Upper lobe of right lung (tissue), 1 donor: Measurements from ENCODE around the gene RFX2. TPM values are rescaled to one million over a fixed set of nuclear protein-coding genes. Genes with fewer than 3 reads are reported as not detected.

Experiments used
- ATAC-seq: fragments of 200-7000 bp; cut with Tn5 transposase; one replicate; pipeline ENCODE4 v1.9.1; 2020; ENCODE audit warnings: mild to moderate bottlenecking, moderate library complexity
- DNase-seq: peaks from one replicate; pipeline ENCODE4 v3.0.0-alpha.2; 2020
- H3K27ac ChIP-seq: fragments of 200-600 bp; one replicate; pipeline ENCODE4 v1.8.0; 2022
- H3K27me3 ChIP-seq: fragments of 200-600 bp; one replicate; pipeline ENCODE4 v1.8.0; 2022; ENCODE audit warnings: mild to moderate bottlenecking
- H3K36me3 ChIP-seq: fragments of 200-600 bp; one replicate; pipeline ENCODE4 v1.8.0; 2022
- H3K4me1 ChIP-seq: fragments of 200-600 bp; one replicate; pipeline ENCODE4 v1.8.0; 2022
- H3K4me3 ChIP-seq: fragments of 200-600 bp; one replicate; pipeline ENCODE4 v1.8.0; 2022; ENCODE audit warnings: mild to moderate bottlenecking
- H3K9me3 ChIP-seq: fragments of 200-600 bp; one replicate; pipeline ENCODE4 v1.8.0; 2022
- intact Hi-C: fragments of 100-400 bp; cut with DNase I; formaldehyde crosslinking; loops from one replicate; pipeline ENCODE4 v1.11.0; 2022
- total RNA-seq: library from RNA; stranded (reverse); fragmentation: NEBNext Ultra II Directional; extraction: Animal tissue kit (Norgen Biotek cat#: 25700); gene quantifications from one replicate; pipeline ENCODE4 v1.2.1, GENCODE V29; 2021
- TF ChIP-seq, protein P1 (sequence below): fragments of 200-600 bp; IDR thresholded peaks from one replicate; pipeline ENCODE4 v1.8.0; 2022; ENCODE audit warnings: antibody characterized with exemption
- donor health status: DM: no; HTN: yes; CAD: no; lungs with severe emphysema.

The RFX2 gene
- total RNA-seq, 1 donor from 2014 or later = 11.7 TPM

DNA sequence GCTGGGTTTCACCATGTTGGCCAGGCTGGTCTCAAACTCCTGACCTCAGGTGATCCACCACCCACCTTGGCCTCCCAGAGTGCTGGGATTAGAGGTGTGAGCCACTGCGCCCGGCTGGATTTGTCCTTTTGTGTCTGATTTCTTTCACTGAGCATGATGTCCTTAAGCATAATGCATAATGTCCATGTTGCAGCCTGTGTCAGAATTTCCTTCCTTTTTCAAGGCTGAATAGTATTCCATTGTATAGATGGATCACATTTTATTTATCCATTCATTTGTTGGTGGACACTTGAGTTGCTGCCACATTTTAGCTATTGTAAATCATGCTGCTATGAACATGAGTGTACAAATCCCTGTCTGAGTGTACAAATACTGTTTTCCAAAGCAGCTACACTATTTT lies 25.5 kb downstream of the RFX2 start:
- ATAC-seq = no peak
- intact Hi-C loops = no loop called here
- H3K4me1 ChIP-seq = peaks cover 23% of the 10 kb centered on the region
- no peaks in the 10 kb centered on the region for H3K36me3 ChIP-seq
- DNase-seq = no peak
- H3K27me3 ChIP-seq = no peaks in the 10 kb centered on the region
- TF ChIP-seq, protein P1, sequence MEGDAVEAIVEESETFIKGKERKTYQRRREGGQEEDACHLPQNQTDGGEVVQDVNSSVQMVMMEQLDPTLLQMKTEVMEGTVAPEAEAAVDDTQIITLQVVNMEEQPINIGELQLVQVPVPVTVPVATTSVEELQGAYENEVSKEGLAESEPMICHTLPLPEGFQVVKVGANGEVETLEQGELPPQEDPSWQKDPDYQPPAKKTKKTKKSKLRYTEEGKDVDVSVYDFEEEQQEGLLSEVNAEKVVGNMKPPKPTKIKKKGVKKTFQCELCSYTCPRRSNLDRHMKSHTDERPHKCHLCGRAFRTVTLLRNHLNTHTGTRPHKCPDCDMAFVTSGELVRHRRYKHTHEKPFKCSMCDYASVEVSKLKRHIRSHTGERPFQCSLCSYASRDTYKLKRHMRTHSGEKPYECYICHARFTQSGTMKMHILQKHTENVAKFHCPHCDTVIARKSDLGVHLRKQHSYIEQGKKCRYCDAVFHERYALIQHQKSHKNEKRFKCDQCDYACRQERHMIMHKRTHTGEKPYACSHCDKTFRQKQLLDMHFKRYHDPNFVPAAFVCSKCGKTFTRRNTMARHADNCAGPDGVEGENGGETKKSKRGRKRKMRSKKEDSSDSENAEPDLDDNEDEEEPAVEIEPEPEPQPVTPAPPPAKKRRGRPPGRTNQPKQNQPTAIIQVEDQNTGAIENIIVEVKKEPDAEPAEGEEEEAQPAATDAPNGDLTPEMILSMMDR = no peak
- H3K4me3 ChIP-seq = no peak overlapping the region
- no peak overlapping the region for H3K27ac ChIP-seq
- H3K9me3 ChIP-seq = no peaks in the 10 kb centered on the region

DNA sequence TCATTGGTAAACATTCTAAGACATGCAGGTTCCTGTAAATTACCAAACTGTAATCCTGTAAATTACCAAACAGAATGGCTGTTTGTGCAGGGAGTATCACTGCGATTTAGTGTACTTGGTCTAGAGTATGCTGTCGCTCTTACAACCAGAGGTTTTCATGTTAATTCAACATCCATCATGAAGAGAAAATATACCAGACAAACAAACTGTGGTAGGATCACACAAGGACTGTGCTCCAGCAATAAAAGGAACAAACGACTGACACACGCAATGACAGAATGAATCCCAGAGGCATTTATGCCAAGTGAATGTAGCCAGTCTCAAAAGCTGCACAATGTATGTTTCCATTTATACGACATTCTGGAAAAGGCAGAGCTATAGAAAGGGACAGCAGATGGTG lies 31.2 kb downstream of the RFX2 start:
- intact Hi-C loops = no loop called here
- no peaks in the 10 kb centered on the region for H3K36me3 ChIP-seq
- TF ChIP-seq, protein P1 = no peak
- no peak for ATAC-seq
- no peak overlapping the region for H3K27ac ChIP-seq
- no peaks in the 10 kb centered on the region for H3K27me3 ChIP-seq
- no peaks in the 10 kb centered on the region for H3K9me3 ChIP-seq
- H3K4me1 ChIP-seq = peaks cover 7% of the 10 kb centered on the region
- DNase-seq = no peak
- no peak overlapping the region for H3K4me3 ChIP-seq

DNA sequence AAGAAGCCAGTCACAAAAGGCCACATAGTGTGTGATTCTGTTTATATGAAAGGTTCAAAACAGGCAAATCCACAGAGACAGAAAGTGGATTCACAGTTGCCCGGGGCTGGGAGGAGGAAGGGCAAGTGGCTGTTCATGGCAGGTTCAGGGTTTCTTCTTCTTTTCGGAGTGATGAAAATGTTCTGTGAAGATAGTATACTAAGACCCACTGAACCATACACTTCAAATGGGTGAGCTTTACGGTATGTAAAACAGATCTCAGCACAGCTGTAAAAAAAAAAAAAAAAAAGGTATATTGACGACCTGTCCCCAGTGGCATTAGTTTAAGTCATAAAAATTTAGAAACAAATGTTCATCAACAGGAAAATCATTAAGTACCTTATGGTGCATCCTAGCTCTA lies 32.2 kb downstream of the RFX2 start:
- TF ChIP-seq, protein P1 = no peak
- intact Hi-C loops = no loop called here
- Histone ChIP-seq H3K9me3 (no peaks in the 10 kb centered on the region), H3K4me3 (no peak overlapping the region), H3K4me1 (peaks cover 7% of the 10 kb centered on the region), H3K36me3 (no peaks in the 10 kb centered on the region), H3K27me3 (no peaks in the 10 kb centered on the region), H3K27ac (no peak overlapping the region)
- ATAC-seq = no peak
- no peak for DNase-seq

DNA sequence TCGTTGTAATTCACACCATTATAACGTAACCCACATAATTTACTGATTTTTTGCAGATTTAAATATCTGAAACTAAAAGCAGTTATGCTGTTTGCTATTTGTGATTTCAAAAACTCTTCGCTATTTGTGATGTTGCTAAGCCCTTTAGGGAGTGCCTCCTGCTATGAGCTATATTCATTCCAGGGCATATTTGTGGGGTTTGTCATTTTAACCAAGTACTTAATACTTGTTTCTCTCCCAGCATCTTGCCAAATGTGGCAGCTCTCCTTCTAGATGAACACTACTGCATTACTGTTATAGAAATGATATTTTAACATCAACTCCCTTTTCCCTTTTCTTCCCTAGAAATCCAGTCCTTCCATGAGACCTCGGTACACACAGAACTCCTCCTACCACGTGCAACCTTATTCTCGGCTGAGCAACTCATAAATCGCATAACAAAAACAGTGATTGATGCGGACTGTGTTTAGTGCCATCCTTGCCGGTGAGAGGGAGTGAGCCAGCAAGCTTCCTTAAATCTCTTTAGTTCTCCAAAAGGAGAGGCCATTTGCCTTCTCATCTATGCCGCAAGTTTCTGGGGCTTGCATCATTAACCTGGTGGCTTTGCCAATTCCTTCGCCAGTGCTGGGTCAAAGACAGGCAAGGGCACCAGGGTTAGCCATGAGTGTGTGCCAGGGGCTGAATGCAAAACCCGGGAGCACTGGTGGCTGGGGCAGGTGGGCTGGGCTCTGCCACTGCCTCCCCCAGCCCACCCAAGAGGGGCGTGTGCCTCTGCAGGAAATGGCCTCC lies 33.4 kb downstream of the RFX2 start:
- peak overlapping the region; percentile 71 for H3K27ac ChIP-seq
- DNase-seq = no peak
- ATAC-seq = peak; percentile 68
- TF ChIP-seq, protein P1 = no peak
- no peaks in the 10 kb centered on the region for H3K36me3 ChIP-seq
- H3K4me3 ChIP-seq = no peak overlapping the region
- intact Hi-C loops = no loop called here
- no peaks in the 10 kb centered on the region for H3K9me3 ChIP-seq
- H3K27me3 ChIP-seq = no peaks in the 10 kb centered on the region
- peaks cover 7% of the 10 kb centered on the region for H3K4me1 ChIP-seq

DNA sequence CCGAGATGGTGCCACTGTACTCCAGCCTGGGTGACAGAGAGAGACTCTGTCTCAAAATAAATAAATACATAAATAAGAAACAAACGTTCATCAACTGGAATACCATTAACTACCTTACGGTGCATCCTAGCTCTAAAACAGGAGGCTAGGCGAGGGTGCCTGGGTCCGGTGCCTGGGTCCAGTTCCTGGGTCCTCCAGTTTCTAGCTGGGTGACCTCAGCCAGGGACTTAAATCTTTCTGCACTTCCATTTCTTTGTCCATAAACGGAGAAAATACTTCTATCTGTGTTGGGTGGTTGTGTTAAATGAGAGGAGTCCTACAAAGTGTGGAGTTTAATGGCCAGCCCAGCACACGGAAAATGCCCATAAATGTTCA lies 34.0 kb downstream of the RFX2 start:
- TF ChIP-seq, protein P1 = no peak
- Histone ChIP-seq H3K4me3 (no peak overlapping the region), H3K27ac (peak overlapping the region; percentile 71), H3K9me3 (no peaks in the 10 kb centered on the region), H3K36me3 (no peaks in the 10 kb centered on the region), H3K27me3 (no peaks in the 10 kb centered on the region), H3K4me1 (peaks cover 7% of the 10 kb centered on the region)
- ATAC-seq (no peak), DNase-seq (no peak)
- intact Hi-C loops = no loop called here
